Measurements from ENCODE around the gene SLC25A25. TPM values are rescaled to one million over a fixed set of nuclear protein-coding genes. Genes with fewer than 3 reads are reported as not detected.
"Not testable (repeated sequence)": the region's sequence is repeated elsewhere in the genome, so short reads cannot be mapped to it uniquely, and the experiment has no call there.

SLC25A25 gene
- polyA plus RNA-seq, 6 donors from 2014 or later = 1.6 to 15.8 (median 9.0) TPM

GRCh38 chr9:128036522-128036921 is 31.5 kb upstream of the SLC25A25 start:
- H3K27me3 Mint-ChIP-seq; H3K36me3 Mint-ChIP-seq; DNase-seq; H3K9me3 Mint-ChIP-seq; H3K4me3 Mint-ChIP-seq; H3K27ac Mint-ChIP-seq; ATAC-seq (ENCODE audit: low read depth in 2 of 2): not testable (repeated sequence)
- H3K4me1 Mint-ChIP-seq = peaks cover 5 to 24% (median 9%) of the 10 kb centered on the region in 3 donors

- DNase-seq; H3K9me3 Mint-ChIP-seq; H3K27ac Mint-ChIP-seq; ATAC-seq (ENCODE audit: low read depth in 2 of 2); H3K36me3 Mint-ChIP-seq; H3K4me3 Mint-ChIP-seq; H3K4me1 Mint-ChIP-seq: not testable (repeated sequence)
- peaks cover 0 to 10% (median 0%) of the 10 kb centered on the region in 3 donors for H3K27me3 Mint-ChIP-seq
Measured at GRCh38 chr9:128040783-128041182, 27.2 kb upstream of the SLC25A25 start.

- H3K4me3 Mint-ChIP-seq = no peak overlapping the region
- H3K27ac Mint-ChIP-seq = peak overlapping the region in 1 of 6 donors; percentile 88
- ATAC-seq (ENCODE audit: low read depth in 2 of 2) = no peak
- no peaks in the 10 kb centered on the region for H3K36me3 Mint-ChIP-seq
- peaks cover 0 to 4% (median 0%) of the 10 kb centered on the region in 3 donors for H3K4me1 Mint-ChIP-seq
- peaks cover 0 to 3% (median 0%) of the 10 kb centered on the region in 7 donors for H3K9me3 Mint-ChIP-seq
- H3K27me3 Mint-ChIP-seq = peaks cover 0 to 10% (median 0%) of the 10 kb centered on the region in 3 donors
- no peak for DNase-seq
Measured at GRCh38 chr9:128042043-128042442, 26.0 kb upstream of the SLC25A25 start.

- Mint-ChIP-seq H3K27ac (peak overlapping the region in 1 of 6 donors; percentile 80), H3K27me3 (peaks cover 0 to 10% (median 0%) of the 10 kb centered on the region in 3 donors), H3K36me3 (no peaks in the 10 kb centered on the region), H3K4me3 (no peak overlapping the region), H3K9me3 (peaks cover 0 to 3% (median 0%) of the 10 kb centered on the region in 7 donors), H3K4me1 (peaks cover 0 to 4% (median 0%) of the 10 kb centered on the region in 3 donors)
- ATAC-seq (ENCODE audit: low read depth in 2 of 2) (no peak), DNase-seq (no peak)
Measured at GRCh38 chr9:128043467-128043868, 24.6 kb upstream of the SLC25A25 start.

GRCh38 chr9:128045409-128045808 is 22.6 kb upstream of the SLC25A25 start:
- H3K4me3 Mint-ChIP-seq; H3K4me1 Mint-ChIP-seq; H3K9me3 Mint-ChIP-seq; ATAC-seq (ENCODE audit: low read depth in 2 of 2); DNase-seq; H3K27ac Mint-ChIP-seq; H3K36me3 Mint-ChIP-seq: not testable (repeated sequence)
- H3K27me3 Mint-ChIP-seq = peaks cover 0 to 10% (median 0%) of the 10 kb centered on the region in 3 donors

- peaks cover 0 to 4% (median 0%) of the 10 kb centered on the region in 3 donors for H3K4me1 Mint-ChIP-seq
- peaks cover 0 to 10% (median 0%) of the 10 kb centered on the region in 3 donors for H3K27me3 Mint-ChIP-seq
- H3K27ac Mint-ChIP-seq = no peak overlapping the region
- no peak overlapping the region for H3K4me3 Mint-ChIP-seq
- DNase-seq (no peak), ATAC-seq (ENCODE audit: low read depth in 2 of 2) (no peak)
- H3K9me3 Mint-ChIP-seq = peaks cover 0 to 3% (median 0%) of the 10 kb centered on the region in 7 donors
- no peaks in the 10 kb centered on the region for H3K36me3 Mint-ChIP-seq
Measured at GRCh38 chr9:128045831-128046230, 22.2 kb upstream of the SLC25A25 start.

GRCh38 chr9:128047231-128047630 is 20.8 kb upstream of the SLC25A25 start:
- H3K27ac Mint-ChIP-seq = no peak overlapping the region
- ATAC-seq (ENCODE audit: low read depth in 2 of 2) (no peak), DNase-seq (no peak)
- H3K9me3 Mint-ChIP-seq = peaks cover 0 to 2% (median 0%) of the 10 kb centered on the region in 7 donors
- H3K36me3 Mint-ChIP-seq = no peaks in the 10 kb centered on the region
- H3K4me3 Mint-ChIP-seq = no peak overlapping the region
- peaks cover 0 to under 1% (median 0%) of the 10 kb centered on the region in 3 donors for H3K4me1 Mint-ChIP-seq
- peaks cover 0 to 1% (median 0%) of the 10 kb centered on the region in 3 donors for H3K27me3 Mint-ChIP-seq

GRCh38 chr9:128048663-128049062 is 19.4 kb upstream of the SLC25A25 start:
- peaks cover 0 to 2% (median 0%) of the 10 kb centered on the region in 7 donors for H3K9me3 Mint-ChIP-seq

GRCh38 chr9:128049843-128050242 is 18.2 kb upstream of the SLC25A25 start:
- Mint-ChIP-seq H3K4me1 (peaks cover 5 to 8% (median 8%) of the 10 kb centered on the region in 3 donors), H3K36me3 (no peaks in the 10 kb centered on the region), H3K27me3 (no peaks in the 10 kb centered on the region), H3K9me3 (peaks cover 0 to 2% (median 0%) of the 10 kb centered on the region in 7 donors), H3K4me3 (no peak overlapping the region), H3K27ac (no peak overlapping the region)
- ATAC-seq (ENCODE audit: low read depth in 2 of 2) (no peak), DNase-seq (no peak)

More at GRCh38 chr9:128048663-128049062, 19.4 kb upstream of the SLC25A25 start:
- Mint-ChIP-seq H3K4me1 (peaks cover 0 to 3% (median 0%) of the 10 kb centered on the region in 3 donors), H3K27ac (peak overlapping the region in 1 of 6 donors; percentile 36), H3K36me3 (no peaks in the 10 kb centered on the region), H3K27me3 (no peaks in the 10 kb centered on the region), H3K4me3 (no peak overlapping the region)
- DNase-seq = no peak
- ATAC-seq (ENCODE audit: low read depth in 2 of 2) = peak; percentile 46 to 47

GRCh38 chr9:128051932-128052709 is 15.9 kb upstream of the SLC25A25 start:
- DNase-seq = no peak
- H3K27ac Mint-ChIP-seq = no peak overlapping the region
- H3K36me3 Mint-ChIP-seq = no peaks in the 10 kb centered on the region
- H3K27me3 Mint-ChIP-seq = no peaks in the 10 kb centered on the region
- H3K4me3 Mint-ChIP-seq = no peak overlapping the region
- H3K9me3 Mint-ChIP-seq = no peaks in the 10 kb centered on the region
- no peak for ATAC-seq (ENCODE audit: low read depth in 2 of 2)
- peaks cover 8 to 12% (median 8%) of the 10 kb centered on the region in 3 donors for H3K4me1 Mint-ChIP-seq

- Mint-ChIP-seq H3K27ac (peak overlapping the region in 1 of 6 donors; percentile 25), H3K9me3 (no peaks in the 10 kb centered on the region), H3K36me3 (no peaks in the 10 kb centered on the region), H3K27me3 (no peaks in the 10 kb centered on the region), H3K4me1 (peaks cover 8 to 12% (median 8%) of the 10 kb centered on the region in 3 donors), H3K4me3 (no peak overlapping the region)
- no peak for ATAC-seq (ENCODE audit: low read depth in 2 of 2)
- no peak for DNase-seq
Measured at GRCh38 chr9:128053560-128053959, 14.5 kb upstream of the SLC25A25 start.

GRCh38 chr9:128054087-128054486 is 13.9 kb upstream of the SLC25A25 start:
- Mint-ChIP-seq H3K27me3 (no peaks in the 10 kb centered on the region), H3K36me3 (no peaks in the 10 kb centered on the region), H3K4me3 (no peak overlapping the region), H3K27ac (peak overlapping the region in 3 of 6 donors; percentile 11 to 47 (median 22)), H3K9me3 (no peaks in the 10 kb centered on the region), H3K4me1 (peaks cover 8 to 12% (median 8%) of the 10 kb centered on the region in 3 donors)
- no peak for ATAC-seq (ENCODE audit: low read depth in 2 of 2)
- DNase-seq = no peak

- no peak for ATAC-seq (ENCODE audit: low read depth in 2 of 2)
Measured at GRCh38 chr9:128055344-128056040, 12.5 kb upstream of the SLC25A25 start.

More at GRCh38 chr9:128055344-128056040, 12.5 kb upstream of the SLC25A25 start:
- Mint-ChIP-seq H3K9me3 (no peaks in the 10 kb centered on the region), H3K4me1 (peaks cover 8 to 12% (median 8%) of the 10 kb centered on the region in 3 donors), H3K36me3 (no peaks in the 10 kb centered on the region), H3K27ac (peak overlapping the region in 2 of 6 donors; percentile 42 to 94), H3K4me3 (peak overlapping the region in 1 of 8 donors; percentile 41), H3K27me3 (no peaks in the 10 kb centered on the region)
- DNase-seq = no peak
